Measurements from ENCODE around the gene WNT10A. TPM values are rescaled to one million over a fixed set of nuclear protein-coding genes. Genes with fewer than 3 reads are reported as not detected.

The WNT10A gene
- total and polyA plus RNA-seq, 9 of the 15 experiments (the other 6 are each of a cell fraction or from before 2014, with no cell fraction given): not detected

DNA sequence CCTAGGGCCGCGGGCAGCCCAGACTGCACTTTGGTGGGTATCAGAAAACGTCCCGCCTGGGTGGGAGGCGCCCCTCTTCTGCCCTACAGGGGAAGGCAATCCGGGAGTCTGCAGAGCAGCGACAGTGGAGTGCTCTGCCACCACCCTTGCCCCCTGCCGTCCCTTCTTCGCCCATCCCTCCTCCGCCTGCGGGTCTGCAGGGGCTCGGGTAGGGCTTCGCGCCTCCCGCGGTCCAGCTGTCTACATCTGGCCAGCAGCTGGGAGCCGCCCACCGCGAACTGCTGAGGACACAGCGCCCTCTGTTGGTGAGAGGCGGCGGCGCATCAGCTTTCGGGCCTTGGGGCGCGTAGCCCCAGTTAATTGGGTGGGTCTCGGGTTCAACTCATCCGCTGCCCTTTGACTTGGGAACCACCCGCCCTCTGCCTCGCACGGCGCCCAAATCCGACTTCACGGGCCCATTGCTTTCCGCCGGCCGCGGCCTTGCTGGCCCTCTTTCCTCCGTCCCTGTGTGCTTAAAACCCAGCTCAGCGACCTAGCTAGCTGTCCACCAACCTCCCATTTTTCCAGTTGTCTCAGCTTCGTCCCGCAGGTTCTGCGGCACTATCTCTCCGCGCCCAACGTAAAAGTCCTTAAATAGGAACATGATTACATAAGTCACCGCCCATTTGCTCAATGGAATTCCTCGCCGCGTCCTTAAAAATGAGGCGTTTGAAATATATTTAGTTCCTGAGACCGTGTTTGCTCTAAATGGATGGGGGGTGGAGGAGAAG lies 17.6 kb downstream of the WNT10A start (continued):
- TF ChIP-seq, protein P1, sequence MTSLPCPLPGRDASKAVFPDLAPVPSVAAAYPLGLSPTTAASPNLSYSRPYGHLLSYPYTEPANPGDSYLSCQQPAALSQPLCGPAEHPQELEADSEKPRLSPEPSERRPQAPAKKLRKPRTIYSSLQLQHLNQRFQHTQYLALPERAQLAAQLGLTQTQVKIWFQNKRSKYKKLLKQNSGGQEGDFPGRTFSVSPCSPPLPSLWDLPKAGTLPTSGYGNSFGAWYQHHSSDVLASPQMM (CRISPR knock-in tag; IDR thresholded peaks at IDR 0.05): no peak
- TF ChIP-seq, protein P2, sequence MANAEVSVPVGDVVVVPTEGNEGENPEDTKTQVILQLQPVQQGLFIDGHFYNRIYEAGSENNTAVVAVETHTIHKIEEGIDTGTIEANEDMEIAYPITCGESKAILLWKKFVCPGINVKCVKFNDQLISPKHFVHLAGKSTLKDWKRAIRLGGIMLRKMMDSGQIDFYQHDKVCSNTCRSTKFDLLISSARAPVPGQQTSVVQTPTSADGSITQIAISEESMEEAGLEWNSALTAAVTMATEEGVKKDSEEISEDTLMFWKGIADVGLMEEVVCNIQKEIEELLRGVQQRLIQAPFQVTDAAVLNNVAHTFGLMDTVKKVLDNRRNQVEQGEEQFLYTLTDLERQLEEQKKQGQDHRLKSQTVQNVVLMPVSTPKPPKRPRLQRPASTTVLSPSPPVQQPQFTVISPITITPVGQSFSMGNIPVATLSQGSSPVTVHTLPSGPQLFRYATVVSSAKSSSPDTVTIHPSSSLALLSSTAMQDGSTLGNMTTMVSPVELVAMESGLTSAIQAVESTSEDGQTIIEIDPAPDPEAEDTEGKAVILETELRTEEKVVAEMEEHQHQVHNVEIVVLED (CRISPR knock-in tag; IDR thresholded peaks at IDR 0.05): no peak
- TF ChIP-seq, protein P3, sequence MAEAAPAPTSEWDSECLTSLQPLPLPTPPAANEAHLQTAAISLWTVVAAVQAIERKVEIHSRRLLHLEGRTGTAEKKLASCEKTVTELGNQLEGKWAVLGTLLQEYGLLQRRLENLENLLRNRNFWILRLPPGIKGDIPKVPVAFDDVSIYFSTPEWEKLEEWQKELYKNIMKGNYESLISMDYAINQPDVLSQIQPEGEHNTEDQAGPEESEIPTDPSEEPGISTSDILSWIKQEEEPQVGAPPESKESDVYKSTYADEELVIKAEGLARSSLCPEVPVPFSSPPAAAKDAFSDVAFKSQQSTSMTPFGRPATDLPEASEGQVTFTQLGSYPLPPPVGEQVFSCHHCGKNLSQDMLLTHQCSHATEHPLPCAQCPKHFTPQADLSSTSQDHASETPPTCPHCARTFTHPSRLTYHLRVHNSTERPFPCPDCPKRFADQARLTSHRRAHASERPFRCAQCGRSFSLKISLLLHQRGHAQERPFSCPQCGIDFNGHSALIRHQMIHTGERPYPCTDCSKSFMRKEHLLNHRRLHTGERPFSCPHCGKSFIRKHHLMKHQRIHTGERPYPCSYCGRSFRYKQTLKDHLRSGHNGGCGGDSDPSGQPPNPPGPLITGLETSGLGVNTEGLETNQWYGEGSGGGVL (CRISPR knock-in tag; IDR thresholded peaks at IDR 0.05): no peak
- TF ChIP-seq ZNF589 (CRISPR knock-in tag; IDR thresholded peaks at IDR 0.05; ENCODE audit: low read depth): no peak
- TF ChIP-seq ZKSCAN3 (CRISPR knock-in tag; IDR thresholded peaks at IDR 0.05): no peak
- no peak for TF ChIP-seq TAF7 (tag; IDR thresholded peaks at IDR 0.05)
- TF ChIP-seq ZNF668 (CRISPR knock-in tag; IDR thresholded peaks at IDR 0.05): no peak
- peak in 1 of 3 experiments; percentile 17 for TF ChIP-seq YY1 (IDR thresholded peaks at IDR 0.05; ENCODE audit: borderline replicate concordance in 1 of 3, control insufficient read depth in 1 of 3, extremely low read depth in 1 of 3, insufficient read depth in 3 of 3, insufficient read length in 1 of 3, insufficient replicate concordance in 2 of 3, low read depth in 1 of 3, low read length in 2 of 3)
- peak; percentile 95 for TF ChIP-seq L3MBTL2 (IDR thresholded peaks at IDR 0.05)
- TF ChIP-seq, protein P4, sequence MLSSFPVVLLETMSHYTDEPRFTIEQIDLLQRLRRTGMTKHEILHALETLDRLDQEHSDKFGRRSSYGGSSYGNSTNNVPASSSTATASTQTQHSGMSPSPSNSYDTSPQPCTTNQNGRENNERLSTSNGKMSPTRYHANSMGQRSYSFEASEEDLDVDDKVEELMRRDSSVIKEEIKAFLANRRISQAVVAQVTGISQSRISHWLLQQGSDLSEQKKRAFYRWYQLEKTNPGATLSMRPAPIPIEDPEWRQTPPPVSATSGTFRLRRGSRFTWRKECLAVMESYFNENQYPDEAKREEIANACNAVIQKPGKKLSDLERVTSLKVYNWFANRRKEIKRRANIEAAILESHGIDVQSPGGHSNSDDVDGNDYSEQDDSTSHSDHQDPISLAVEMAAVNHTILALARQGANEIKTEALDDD (IDR thresholded peaks at IDR 0.05): no peak
- TF ChIP-seq, protein P5, sequence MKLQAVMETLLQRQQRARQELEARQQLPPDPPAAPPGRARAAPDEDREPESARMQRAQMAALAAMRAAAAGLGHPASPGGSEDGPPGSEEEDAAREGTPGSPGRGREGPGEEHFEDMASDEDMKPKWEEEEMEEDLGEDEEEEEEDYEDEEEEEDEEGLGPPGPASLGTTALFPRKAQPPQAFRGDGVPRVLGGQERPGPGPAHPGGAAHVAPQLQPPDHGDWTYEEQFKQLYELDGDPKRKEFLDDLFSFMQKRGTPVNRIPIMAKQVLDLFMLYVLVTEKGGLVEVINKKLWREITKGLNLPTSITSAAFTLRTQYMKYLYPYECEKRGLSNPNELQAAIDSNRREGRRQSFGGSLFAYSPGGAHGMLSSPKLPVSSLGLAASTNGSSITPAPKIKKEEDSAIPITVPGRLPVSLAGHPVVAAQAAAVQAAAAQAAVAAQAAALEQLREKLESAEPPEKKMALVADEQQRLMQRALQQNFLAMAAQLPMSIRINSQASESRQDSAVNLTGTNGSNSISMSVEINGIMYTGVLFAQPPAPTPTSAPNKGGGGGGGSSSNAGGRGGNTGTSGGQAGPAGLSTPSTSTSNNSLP (IDR thresholded peaks at IDR 0.05; ENCODE audit: borderline replicate concordance, low read depth, low read length): no peak
- TF ChIP-seq CXXC5 (CRISPR knock-in tag; IDR thresholded peaks at IDR 0.05): peak; percentile 23; the same call in 1 of the 2 replicates
- TF ChIP-seq ZFX (CRISPR knock-in tag; IDR thresholded peaks at IDR 0.05): peak; percentile 38; the same call in 1 of the 2 replicates
- TF ChIP-seq KAT2B (IDR thresholded peaks at IDR 0.05; ENCODE audit: low read depth, low read length): no peak
- no peak for TF ChIP-seq HDAC8 (tag; IDR thresholded peaks at IDR 0.05)
- TF ChIP-seq, protein P6, sequence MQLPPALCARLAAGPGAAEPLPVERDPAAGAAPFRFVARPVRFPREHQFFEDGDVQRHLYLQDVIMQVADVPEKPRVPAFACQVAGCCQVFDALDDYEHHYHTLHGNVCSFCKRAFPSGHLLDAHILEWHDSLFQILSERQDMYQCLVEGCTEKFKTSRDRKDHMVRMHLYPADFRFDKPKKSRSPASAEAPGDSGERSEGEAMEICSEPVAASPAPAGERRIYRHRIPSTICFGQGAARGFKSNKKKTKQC (CRISPR knock-in tag; IDR thresholded peaks at IDR 0.05): 0 out of 2 replicates have a peak, but pooled peaks have one; percentile 29
- no peak for TF ChIP-seq SRSF9 (IDR thresholded peaks at IDR 0.05; ENCODE audit: borderline replicate concordance, low read depth, low read length)

Measured in K562 (cell line).